OCI-LY7 (cell line): ENCODE data around the gene NRAS. TPM values are rescaled to one million over a fixed set of nuclear protein-coding genes. Genes with fewer than 3 reads are reported as not detected.
A peak's percentile ranks its signal among the peaks of the same experiment; 100 is the strongest.

Experiments
- BruUV-seq: library from RNA; stranded (reverse); fragments of 400-500 nt; replicated peaks from 2 replicates; lab custom pipeline; 2021; lab: Mats Ljungman, UMichigan
- CTCF ChIA-PET: fragments of 300-600 bp; sonication (Branson Sonifier 250); formaldehyde crosslinking; loops from one replicate; lab custom pipeline; 2022; ENCODE audit warnings: antibody characterized with exemption; ENCODE audit not compliant: unreplicated experiment; lab: Charles Lee
- POLR2A ChIA-PET: fragments of 300-600 bp; sonication (Branson Sonifier 250); formaldehyde crosslinking; loops from one replicate; lab custom pipeline; 2022; ENCODE audit warnings: antibody characterized with exemption; lab: Charles Lee
- DNase-seq: peaks from one replicate; pipeline ENCODE4 v3.0.0-alpha.2; 2015; ENCODE audit warnings: low spot score
- H2AFZ ChIP-seq: fragments of 200-600 bp; sonication (generic), shearing (Covaris generic); 2 replicates; pipeline ENCODE4 v1.6.1; 2014; ENCODE audit warnings: mild to moderate bottlenecking, antibody characterized with exemption, low read length, moderate library complexity
- H3K27ac ChIP-seq: fragments of 200-600 bp; sonication (generic); 2 replicates; pipeline ENCODE4 v1.5.1; 2014; ENCODE audit warnings: mixed run types, low read depth, mild to moderate bottlenecking, moderate library complexity, low read length, inconsistent platforms; ENCODE audit not compliant: poor library complexity, severe bottlenecking
- H3K36me3 ChIP-seq: fragments of 200-600 bp; sonication (generic); 2 replicates; pipeline ENCODE4 v1.6.1; 2014; ENCODE audit warnings: mild to moderate bottlenecking, antibody characterized with exemption, low read length, moderate library complexity, mixed read lengths; ENCODE audit not compliant: insufficient read depth
- H3K4me1 ChIP-seq: fragments of 200-600 bp; sonication (generic); 2 replicates; pipeline ENCODE4 v1.5.1; 2014; ENCODE audit warnings: mild to moderate bottlenecking, low read length; ENCODE audit not compliant: insufficient read depth, poor library complexity, severe bottlenecking
- H3K4me2 ChIP-seq: fragments of 200-600 bp; sonication (generic); 2 replicates; pipeline ENCODE4 v1.6.1; 2014; ENCODE audit warnings: mild to moderate bottlenecking, low read length
- H3K4me3 ChIP-seq: fragments of 200-600 bp; sonication (generic); 2 replicates; pipeline ENCODE4 v1.5.1; 2014; ENCODE audit warnings: mild to moderate bottlenecking, low read depth, low read length; ENCODE audit not compliant: poor library complexity, severe bottlenecking
- H3K79me2 ChIP-seq: fragments of 200-600 bp; sonication (generic); 2 replicates; pipeline ENCODE4 v1.6.1; 2016; ENCODE audit warnings: low read depth, mild to moderate bottlenecking, low read length, moderate library complexity, mixed read lengths; ENCODE audit not compliant: insufficient read depth
- H3K9me2 ChIP-seq: fragments of 200-600 bp; sonication (generic); 2 replicates; pipeline ENCODE4 v1.6.1; 2016; ENCODE audit warnings: mild to moderate bottlenecking, low read length, mixed read lengths; ENCODE audit not compliant: insufficient read depth
- H3K9me3 ChIP-seq: fragments of 200-600 bp; sonication (generic); 2 replicates; pipeline ENCODE4 v1.6.1; 2014; ENCODE audit warnings: mild to moderate bottlenecking, mixed run types, low read length, mixed read lengths
- H4K20me1 ChIP-seq: fragments of 200-600 bp; sonication (generic); 2 replicates; pipeline ENCODE4 v1.6.1; 2014; ENCODE audit warnings: mild to moderate bottlenecking, antibody characterized with exemption, low read length, moderate library complexity, mixed read lengths; ENCODE audit not compliant: insufficient read depth
- EZH2phosphoT487 ChIP-seq: fragments of 200-600 bp; sonication (generic); IDR thresholded peaks from 2 replicates; pipeline ENCODE4 v1.6.1; 2018; ENCODE audit warnings: low read depth, borderline replicate concordance, mild to moderate bottlenecking, mixed run types, antibody characterized with exemption, low read length, moderate library complexity, mixed read lengths
- intact Hi-C: fragments of 100-400 bp; cut with micrococcal nuclease; formaldehyde crosslinking; loops from one replicate; pipeline ENCODE4 v1.10.0; 2022; ENCODE audit not compliant: unreplicated experiment
- total RNA-seq, 2 experiments: library from RNA; depleted of rRNA in 1 of 2; stranded (reverse); fragments of >200 nt in 1 of 2; shearing (Covaris generic) in 1 of 2; gene quantifications; 2 replicates each; pipeline ENCODE4 v1.2.3, GENCODE V29; 2014 to 2022
- TF ChIP-seq, protein P1 (sequence below): fragments of 200-600 bp; sonication (generic); conservative IDR thresholded peaks from 2 replicates; pipeline ENCODE4 v1.5.1; 2014; ENCODE audit warnings: mild to moderate bottlenecking, antibody characterized with exemption, low read length, moderate library complexity, mixed read lengths

NRAS gene
- total RNA-seq, 2 experiments from 2014 or later: 32.6 to 43.5 TPM

DNA sequence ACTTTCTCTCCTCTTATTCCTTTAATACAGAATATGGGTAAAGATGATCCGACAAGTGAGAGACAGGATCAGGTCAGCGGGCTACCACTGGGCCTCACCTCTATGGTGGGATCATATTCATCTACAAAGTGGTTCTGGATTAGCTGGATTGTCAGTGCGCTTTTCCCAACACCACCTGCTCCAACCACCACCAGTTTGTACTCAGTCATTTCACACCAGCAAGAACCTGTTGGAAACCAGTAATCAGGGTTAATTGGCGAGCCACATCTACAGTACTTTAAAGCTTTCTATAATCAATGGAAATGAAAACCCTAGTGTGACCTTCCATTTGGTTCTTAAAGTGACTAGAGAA is 643 bp downstream of the NRAS start:
- Histone ChIP-seq H3K36me3 (peaks cover 94% of the 10 kb centered on the region), H3K4me3 (peak overlapping the region; percentile 87), H3K9me3 (no peaks in the 10 kb centered on the region), H3K79me2 (peaks cover 31% of the 10 kb centered on the region), H2AFZ (peak overlapping the region; percentile 68; the same call in 1 of the 2 replicates), H3K4me1 (peaks cover 16% of the 10 kb centered on the region), H3K9me2 (no peaks in the 10 kb centered on the region), H4K20me1 (no peaks in the 10 kb centered on the region), H3K4me2 (peak overlapping the region; percentile 93), H3K27ac (peak overlapping the region; percentile 54)
- intact Hi-C loops: loop anchor here (2.0 to 10.0 kb wide), 3 partner anchors 36 to 141 kb away; partner anchors contain the start of gene SIKE1
- BruUV-seq: no TSS peak
- TF ChIP-seq, protein P1, sequence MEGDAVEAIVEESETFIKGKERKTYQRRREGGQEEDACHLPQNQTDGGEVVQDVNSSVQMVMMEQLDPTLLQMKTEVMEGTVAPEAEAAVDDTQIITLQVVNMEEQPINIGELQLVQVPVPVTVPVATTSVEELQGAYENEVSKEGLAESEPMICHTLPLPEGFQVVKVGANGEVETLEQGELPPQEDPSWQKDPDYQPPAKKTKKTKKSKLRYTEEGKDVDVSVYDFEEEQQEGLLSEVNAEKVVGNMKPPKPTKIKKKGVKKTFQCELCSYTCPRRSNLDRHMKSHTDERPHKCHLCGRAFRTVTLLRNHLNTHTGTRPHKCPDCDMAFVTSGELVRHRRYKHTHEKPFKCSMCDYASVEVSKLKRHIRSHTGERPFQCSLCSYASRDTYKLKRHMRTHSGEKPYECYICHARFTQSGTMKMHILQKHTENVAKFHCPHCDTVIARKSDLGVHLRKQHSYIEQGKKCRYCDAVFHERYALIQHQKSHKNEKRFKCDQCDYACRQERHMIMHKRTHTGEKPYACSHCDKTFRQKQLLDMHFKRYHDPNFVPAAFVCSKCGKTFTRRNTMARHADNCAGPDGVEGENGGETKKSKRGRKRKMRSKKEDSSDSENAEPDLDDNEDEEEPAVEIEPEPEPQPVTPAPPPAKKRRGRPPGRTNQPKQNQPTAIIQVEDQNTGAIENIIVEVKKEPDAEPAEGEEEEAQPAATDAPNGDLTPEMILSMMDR: no peak
- no peak for TF ChIP-seq EZH2phosphoT487
- POLR2A ChIA-PET: interaction anchor here (0.8 to 2.8 kb wide), 12 partner anchors 10 to 369 kb away, joined by 3 to 16 read pairs (median 5); partner anchors contain the start of gene CSDE1
- CTCF ChIA-PET: interaction anchor here (0.8 kb wide), 1 partner anchor 369 kb away, joined by 3 read pairs; no protein-coding TSS in a partner anchor
- DNase-seq: no peak

GRCh38 chr1:114712977-114713376 is 3.6 kb downstream of the NRAS start:
- no peaks in the 10 kb centered on the region for H3K9me2 ChIP-seq
- H4K20me1 ChIP-seq: no peaks in the 10 kb centered on the region
- BruUV-seq: no TSS peak
- CTCF ChIA-PET: no interaction called here
- POLR2A ChIA-PET: interaction anchor here (0.6 to 1.8 kb wide), 4 partner anchors 10 to 750 kb away, joined by 3 to 4 read pairs (median 3); no protein-coding TSS in a partner anchor
- H3K9me3 ChIP-seq: no peaks in the 10 kb centered on the region
- DNase-seq: no peak
- no peak overlapping the region for H3K27ac ChIP-seq
- peaks cover 31% of the 10 kb centered on the region for H3K79me2 ChIP-seq
- H3K36me3 ChIP-seq: peaks cover 91% of the 10 kb centered on the region
- no peak overlapping the region for H2AFZ ChIP-seq
- no peak overlapping the region for H3K4me3 ChIP-seq
- H3K4me2 ChIP-seq: no peak overlapping the region
- TF ChIP-seq, protein P1: no peak
- TF ChIP-seq EZH2phosphoT487: no peak
- peaks cover 16% of the 10 kb centered on the region for H3K4me1 ChIP-seq
- intact Hi-C loops: loop anchor here (10.0 kb wide), 1 partner anchor 138 kb away; no protein-coding TSS in a partner anchor

DNA sequence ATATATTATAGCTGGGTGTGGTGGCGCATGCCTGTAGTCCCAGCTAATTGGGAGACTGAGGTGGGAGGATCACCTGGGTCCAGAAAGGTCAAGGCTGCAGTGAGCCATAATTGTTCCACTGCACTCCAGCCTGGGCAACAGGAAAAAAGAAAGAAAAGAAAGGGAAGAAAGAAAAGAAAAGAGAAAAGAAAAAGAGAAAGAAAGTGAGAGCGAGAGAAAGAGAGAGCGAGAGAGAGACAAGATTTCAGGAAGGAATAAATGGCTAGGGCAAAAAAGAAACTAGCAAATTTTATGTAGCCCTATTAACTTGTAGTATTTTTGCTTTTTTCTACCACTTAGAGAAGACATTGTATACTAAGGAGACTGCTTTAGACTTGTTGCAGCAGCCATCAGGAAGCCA is 6.2 kb downstream of the NRAS start:
- POLR2A ChIA-PET: no interaction called here
- H3K4me1 ChIP-seq: peaks cover under 1% of the 10 kb centered on the region
- no peak overlapping the region for H2AFZ ChIP-seq
- no peak overlapping the region for H3K4me3 ChIP-seq
- CTCF ChIA-PET: no interaction called here
- TF ChIP-seq, protein P1: no peak
- no peak for TF ChIP-seq EZH2phosphoT487
- H3K4me2 ChIP-seq: no peak overlapping the region
- H3K79me2 ChIP-seq: peaks cover 14% of the 10 kb centered on the region
- H3K9me2 ChIP-seq: no peaks in the 10 kb centered on the region
- no peaks in the 10 kb centered on the region for H4K20me1 ChIP-seq
- H3K27ac ChIP-seq: no peak overlapping the region
- intact Hi-C loops: loop anchor here (10.0 kb wide), 1 partner anchor 136 kb away; no protein-coding TSS in a partner anchor
- DNase-seq: no peak
- no TSS peak for BruUV-seq
- H3K36me3 ChIP-seq: peaks cover 93% of the 10 kb centered on the region
- H3K9me3 ChIP-seq: no peaks in the 10 kb centered on the region
